Prostate gland (tissue), 2 donors: ENCODE measurements around the gene KLRC3.
"Not testable (repeated sequence)": the region's sequence is repeated elsewhere in the genome, so short reads cannot be mapped to it uniquely, and the experiment has no call there.

Experiments
- POLR2AphosphoS5 ChIP-seq: sonication (generic); formaldehyde crosslinking; IDR thresholded peaks from one replicate; pipeline ENCODE4 v1.6.1; 2017; ENCODE audit warnings: antibody characterized with exemption
- TF ChIP-seq, protein P1 (sequence below), 4 experiments: fragments of 200-600 bp in 2 of 4; fragments of 450-650 bp in 2 of 4; sonication (generic) in 2 of 4; IDR thresholded peaks; 1 replicate in 3 of 4; 2 replicates in 1 of 4; pipeline ENCODE4 v1.5.1; 2016 to 2019; ENCODE audit warnings: antibody characterized with exemption in 4 of 4, mild to moderate bottlenecking in 2 of 4, moderate library complexity in 2 of 4

DNA sequence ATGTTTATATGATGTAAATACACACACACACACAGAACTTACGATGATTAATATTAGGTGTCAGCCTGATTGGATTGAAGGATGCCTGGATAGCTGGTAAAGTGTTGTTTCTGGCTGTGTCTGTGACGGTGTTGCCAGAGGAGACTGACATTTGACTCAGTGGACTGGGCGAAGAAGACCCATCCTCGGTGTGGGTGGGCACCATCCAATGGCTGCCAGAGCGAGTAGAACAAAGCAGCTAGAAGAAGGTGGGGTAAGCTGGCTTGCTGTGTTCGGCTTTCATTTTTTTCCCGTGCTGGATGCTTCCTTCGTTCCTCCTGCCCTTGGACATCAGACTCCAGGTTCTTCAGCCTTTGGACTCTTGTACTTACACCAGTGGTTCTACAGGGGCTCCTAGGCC lies 20.7 kb upstream of the KLRC3 start:
- TF ChIP-seq, protein P1, sequence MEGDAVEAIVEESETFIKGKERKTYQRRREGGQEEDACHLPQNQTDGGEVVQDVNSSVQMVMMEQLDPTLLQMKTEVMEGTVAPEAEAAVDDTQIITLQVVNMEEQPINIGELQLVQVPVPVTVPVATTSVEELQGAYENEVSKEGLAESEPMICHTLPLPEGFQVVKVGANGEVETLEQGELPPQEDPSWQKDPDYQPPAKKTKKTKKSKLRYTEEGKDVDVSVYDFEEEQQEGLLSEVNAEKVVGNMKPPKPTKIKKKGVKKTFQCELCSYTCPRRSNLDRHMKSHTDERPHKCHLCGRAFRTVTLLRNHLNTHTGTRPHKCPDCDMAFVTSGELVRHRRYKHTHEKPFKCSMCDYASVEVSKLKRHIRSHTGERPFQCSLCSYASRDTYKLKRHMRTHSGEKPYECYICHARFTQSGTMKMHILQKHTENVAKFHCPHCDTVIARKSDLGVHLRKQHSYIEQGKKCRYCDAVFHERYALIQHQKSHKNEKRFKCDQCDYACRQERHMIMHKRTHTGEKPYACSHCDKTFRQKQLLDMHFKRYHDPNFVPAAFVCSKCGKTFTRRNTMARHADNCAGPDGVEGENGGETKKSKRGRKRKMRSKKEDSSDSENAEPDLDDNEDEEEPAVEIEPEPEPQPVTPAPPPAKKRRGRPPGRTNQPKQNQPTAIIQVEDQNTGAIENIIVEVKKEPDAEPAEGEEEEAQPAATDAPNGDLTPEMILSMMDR (IDR thresholded peaks at IDR 0.05), result not testable (repeated sequence)
- not testable (repeated sequence) for TF ChIP-seq POLR2AphosphoS5
